ENCODE data around the gene SLC35D1. TPM values are rescaled to one million over a fixed set of nuclear protein-coding genes. Genes with fewer than 3 reads are reported as not detected.

SLC35D1 gene
- total and polyA plus RNA-seq, 2 donors (not counting 1 experiment from before 2014, with no cell fraction given) = 4.0 to 16.8 TPM

DNA sequence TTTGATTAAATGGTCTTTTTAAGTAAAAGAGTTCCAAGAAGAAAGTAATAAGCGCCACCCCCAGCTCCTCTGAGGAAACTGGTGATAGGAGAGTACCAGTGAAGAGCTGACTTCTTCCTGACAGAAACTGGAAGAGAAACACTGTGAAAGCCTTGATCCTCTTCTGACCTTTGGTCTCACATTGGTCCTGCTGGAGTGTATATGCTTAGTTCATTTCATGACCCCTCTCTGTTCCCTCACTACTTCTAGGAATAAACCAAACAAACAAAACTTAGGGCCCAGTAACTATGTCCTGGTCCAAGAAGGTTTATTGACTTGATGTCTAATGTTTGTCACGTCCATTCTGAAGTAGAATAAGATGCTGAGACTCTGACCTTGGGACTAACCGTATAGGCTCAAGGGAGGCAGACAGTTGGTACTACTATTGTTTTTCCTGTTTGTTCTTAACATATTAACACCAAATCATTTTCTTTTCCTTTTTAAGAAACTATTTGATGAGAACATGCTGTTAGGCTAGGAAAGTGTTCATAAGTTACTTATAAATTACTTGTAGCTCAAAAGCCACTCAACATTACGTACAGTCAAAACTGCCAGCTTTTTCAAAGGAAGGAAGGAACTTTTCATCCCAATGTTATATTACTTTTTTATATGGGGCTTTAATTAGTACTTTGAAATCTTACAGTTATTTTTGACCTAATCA lies 71.2 kb downstream of the SLC35D1 start:
- ChIA-PET CTCF (interaction anchor here (1.7 to 7.9 kb wide), 2 partner anchors 13 to 166 kb away, joined by 7 to 44 read pairs; no protein-coding TSS in a partner anchor), POLR2A (no interaction called here)
- H3K27ac ChIP-seq (ENCODE audit: low read length in 2 of 2) = peak overlapping the region in 1 of 2 donors; percentile 9
- H3K4me1 Mint-ChIP-seq = peaks cover 14% of the 10 kb centered on the region
- no peak overlapping the region for H2AFZ ChIP-seq (ENCODE audit: insufficient read depth, low read depth, low read length, poor library complexity, severe bottlenecking)
- H3K9me3 Mint-ChIP-seq (ENCODE audit: insufficient read depth) = no peaks in the 10 kb centered on the region
- no peaks in the 10 kb centered on the region for H3K79me2 ChIP-seq (ENCODE audit: control insufficient read depth, insufficient read depth, low read length)
- WGBS (ENCODE audit: insufficient coverage) = 100% methylated on average over 1 of the region's 4 CpGs
- no peaks in the 10 kb centered on the region for H3K9me3 ChIP-seq (ENCODE audit: control extremely low read depth in 1 of 3, control insufficient read depth in 2 of 3, insufficient read depth in 1 of 3, low read length in 2 of 3)
- H3K4me2 ChIP-seq (replicated peaks; ENCODE audit: low read depth, low read length, poor library complexity, severe bottlenecking) = no peak overlapping the region
- H3K36me3 ChIP-seq (replicated peaks in 1 of 2; ENCODE audit: control extremely low read depth in 1 of 2, control insufficient read depth in 1 of 2, extremely low read depth in 1 of 2, insufficient read depth in 2 of 2, low read length in 1 of 2) = peaks cover 7 to 63% of the 10 kb centered on the region in 2 experiments
- H3K4me1 ChIP-seq (ENCODE audit: control insufficient read depth in 2 of 2, insufficient read depth in 2 of 2, low read length in 2 of 2) = peaks cover 0 to 6% of the 10 kb centered on the region in 2 donors
- TF ChIP-seq EZH2 (IDR thresholded peaks at IDR 0.05; ENCODE audit: borderline replicate concordance, insufficient read depth, low read depth, low read length, poor library complexity, severe bottlenecking) = no peak
- TF ChIP-seq CTCF (IDR thresholded peaks at IDR 0.05) = no peak
- H3K27me3 Mint-ChIP-seq = no peaks in the 10 kb centered on the region
- no peaks in the 10 kb centered on the region for H3K27me3 ChIP-seq (replicated peaks in 1 of 4; ENCODE audit: control extremely low read depth in 1 of 4, control insufficient read depth in 3 of 4, insufficient read depth in 4 of 4, low read length in 3 of 4)
- no peak overlapping the region for H3K9ac ChIP-seq (ENCODE audit: low read length)
- H3K27ac Mint-ChIP-seq = peak overlapping the region; percentile 26
- no peak for ATAC-seq (ENCODE audit: low read depth)
- DNase-seq = no peak
- no peak overlapping the region for H3K4me3 ChIP-seq (ENCODE audit: control extremely low read depth in 1 of 5, extremely low read depth in 1 of 5, insufficient read depth in 1 of 5, low read depth in 2 of 5, low read length in 4 of 5)
- intact Hi-C loops (cut with micrococcal nuclease) = loop anchor here (5.0 kb wide), 3 partner anchors 50 to 450 kb away; partner anchors contain the start of genes SERBP1 and SLC35D1
- no peaks in the 10 kb centered on the region for H4K20me1 ChIP-seq (ENCODE audit: control insufficient read depth, insufficient read depth, low read length, poor library complexity, severe bottlenecking)
- H3K4me3 Mint-ChIP-seq = no peak overlapping the region

DNA sequence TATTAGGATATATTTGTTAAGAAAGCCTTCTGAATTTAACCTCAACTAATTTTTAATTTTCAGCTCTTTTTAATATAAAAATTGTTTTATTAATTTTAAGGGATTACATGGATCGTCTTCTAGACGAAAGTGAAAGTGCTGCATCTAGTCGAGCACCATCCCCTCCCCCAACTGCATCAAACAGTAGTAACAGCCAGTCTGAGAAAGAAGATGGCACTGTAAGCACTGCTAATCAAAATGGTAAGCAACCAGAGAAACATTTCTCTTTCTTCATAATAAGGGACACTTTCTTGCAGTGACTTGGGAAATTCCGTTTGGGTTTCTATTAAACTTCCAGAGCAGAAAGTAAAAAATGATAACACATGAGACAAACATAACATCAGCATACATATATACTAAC lies 72.3 kb downstream of the SLC35D1 start:
- H3K4me3 Mint-ChIP-seq = peak overlapping the region; percentile 41
- peaks cover 14% of the 10 kb centered on the region for H3K4me1 Mint-ChIP-seq
- Histone ChIP-seq H3K27ac (ENCODE audit: low read length in 2 of 2) (peak overlapping the region in 1 of 2 donors; percentile 74), H2AFZ (ENCODE audit: insufficient read depth, low read depth, low read length, poor library complexity, severe bottlenecking) (peak overlapping the region; percentile 14), H3K9me3 (ENCODE audit: control extremely low read depth in 1 of 3, control insufficient read depth in 2 of 3, insufficient read depth in 1 of 3, low read length in 2 of 3) (no peaks in the 10 kb centered on the region), H3K9ac (ENCODE audit: low read length) (peak overlapping the region; percentile 24), H3K4me2 (replicated peaks; ENCODE audit: low read depth, low read length, poor library complexity, severe bottlenecking) (peak overlapping the region; percentile 42), H3K4me3 (ENCODE audit: control extremely low read depth in 1 of 5, extremely low read depth in 1 of 5, insufficient read depth in 1 of 5, low read depth in 2 of 5, low read length in 4 of 5) (peak overlapping the region in 1 of 5 experiments; percentile 5), H3K36me3 (replicated peaks in 1 of 2; ENCODE audit: control extremely low read depth in 1 of 2, control insufficient read depth in 1 of 2, extremely low read depth in 1 of 2, insufficient read depth in 2 of 2, low read length in 1 of 2) (peaks cover 7 to 62% of the 10 kb centered on the region in 2 experiments), H3K4me1 (ENCODE audit: control insufficient read depth in 2 of 2, insufficient read depth in 2 of 2, low read length in 2 of 2) (peaks cover 0 to 6% of the 10 kb centered on the region in 2 donors), H4K20me1 (ENCODE audit: control insufficient read depth, insufficient read depth, low read length, poor library complexity, severe bottlenecking) (no peaks in the 10 kb centered on the region), H3K27me3 (replicated peaks in 1 of 4; ENCODE audit: control extremely low read depth in 1 of 4, control insufficient read depth in 3 of 4, insufficient read depth in 4 of 4, low read length in 3 of 4) (no peaks in the 10 kb centered on the region), H3K79me2 (ENCODE audit: control insufficient read depth, insufficient read depth, low read length) (no peaks in the 10 kb centered on the region)
- TF ChIP-seq CTCF (IDR thresholded peaks at IDR 0.05) = no peak
- TF ChIP-seq EZH2 (IDR thresholded peaks at IDR 0.05; ENCODE audit: borderline replicate concordance, insufficient read depth, low read depth, low read length, poor library complexity, severe bottlenecking) = no peak
- WGBS (ENCODE audit: insufficient coverage) = 0% methylated on average over 1 of the region's 4 CpGs
- no peaks in the 10 kb centered on the region for H3K9me3 Mint-ChIP-seq (ENCODE audit: insufficient read depth)
- intact Hi-C loops (cut with micrococcal nuclease) = loop anchor here (5.0 kb wide), 3 partner anchors 49 to 451 kb away; partner anchors contain the start of genes SERBP1 and SLC35D1
- ChIA-PET CTCF (interaction anchor here (0.7 to 7.9 kb wide), 5 partner anchors 11 to 167 kb away, joined by 3 to 44 read pairs (median 3); no protein-coding TSS in a partner anchor), POLR2A (no interaction called here)
- no peaks in the 10 kb centered on the region for H3K27me3 Mint-ChIP-seq
- DNase-seq = peak; percentile 29
- H3K27ac Mint-ChIP-seq = no peak overlapping the region
- no peak for ATAC-seq (ENCODE audit: low read depth)
